ENCODE results near the gene FGF1.
A peak's percentile ranks its signal among the peaks of the same experiment; 100 is the strongest.

FGF1 gene

DNA sequence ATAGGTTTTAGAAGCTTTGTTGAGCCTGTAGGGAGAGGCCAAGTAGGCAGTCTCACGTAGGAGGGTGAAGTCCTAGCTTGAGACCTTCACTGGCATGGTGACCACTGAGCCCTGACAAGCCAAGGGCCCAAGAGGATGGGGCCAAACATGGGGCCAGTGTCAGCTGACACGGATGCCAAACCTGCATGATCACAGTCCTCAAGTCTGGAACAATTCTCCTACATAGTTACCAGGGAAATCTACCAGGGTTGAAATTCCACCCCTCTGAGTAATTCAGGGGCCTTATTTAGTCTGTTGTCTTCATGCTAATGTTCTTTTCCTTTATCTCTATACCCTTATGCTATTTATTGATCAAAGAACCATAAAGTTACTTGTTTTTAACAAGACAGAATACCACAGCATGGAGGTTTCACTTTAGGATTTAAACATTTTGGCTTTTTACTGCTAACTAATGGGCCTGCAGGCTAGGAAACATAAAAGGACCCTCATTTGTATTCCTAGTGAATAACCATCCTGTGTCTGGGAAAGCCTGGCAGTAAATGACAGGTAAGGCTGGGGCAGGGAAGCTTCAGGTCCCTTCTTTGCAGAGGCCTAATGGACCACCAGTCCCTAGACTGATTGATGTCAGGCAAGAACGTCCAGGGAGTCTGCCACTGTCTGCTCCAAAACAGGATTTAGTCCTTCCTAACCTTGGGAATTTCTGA lies 140.8 kb downstream of the FGF1 start:
- Histone ChIP-seq H2AFZ (ENCODE audit: low read depth, low read length) (no peak overlapping the region), H3K23ac (ENCODE audit: low read length in 2 of 2) (no peak overlapping the region), H3K18ac (ENCODE audit: low read depth in 1 of 2, low read length in 2 of 2) (peak overlapping the region; percentile 63 to 84), H3K4me3 (ENCODE audit: insufficient read depth in 1 of 2, low read depth in 1 of 2, low read length in 2 of 2) (no peak overlapping the region), H3K4ac (ENCODE audit: low read depth in 1 of 2, low read length in 2 of 2) (peak overlapping the region; percentile 54 to 83), H3K79me1 (replicated peaks; ENCODE audit: low read length, poor library complexity, severe bottlenecking) (no peaks in the 10 kb centered on the region), H4K8ac (ENCODE audit: low read length) (peak overlapping the region; percentile 33), H2BK15ac (ENCODE audit: low read depth, poor library complexity, severe bottlenecking) (no peak overlapping the region), H3K36me3 (ENCODE audit: control insufficient read depth in 1 of 2, insufficient read depth in 2 of 2, low read depth in 1 of 2, low read length in 2 of 2) (no peaks in the 10 kb centered on the region), H3K27me3 (ENCODE audit: control insufficient read depth in 1 of 2, insufficient read depth in 1 of 2, low read length in 2 of 2) (no peaks in the 10 kb centered on the region), H2BK5ac (ENCODE audit: low read depth, low read length, poor library complexity, severe bottlenecking) (peak overlapping the region; percentile 5), H3K9me3 (ENCODE audit: control insufficient read depth, low read length) (no peaks in the 10 kb centered on the region), H3K27ac (ENCODE audit: low read length, poor library complexity, severe bottlenecking) (no peak overlapping the region), H3K4me2 (ENCODE audit: low read length, poor library complexity, severe bottlenecking) (no peak overlapping the region), H2BK120ac (ENCODE audit: low read depth, low read length) (peak overlapping the region; percentile 78), H3K9ac (ENCODE audit: low read length) (no peak overlapping the region), H3K4me1 (ENCODE audit: control insufficient read depth, insufficient read depth, low read depth, low read length) (peaks cover 6% of the 10 kb centered on the region), H2BK12ac (ENCODE audit: low read length in 2 of 2) (peak overlapping the region; percentile 65 to 76), H3K14ac (ENCODE audit: low read length in 2 of 2) (no peak overlapping the region), H4K91ac (ENCODE audit: low read length) (peak overlapping the region; percentile 74), H2AK5ac (ENCODE audit: low read length, severe bottlenecking) (no peak overlapping the region)
- 54% methylated on average over 3 of the region's 3 CpGs for WGBS
- peak; percentile 74 for DNase-seq

DNA sequence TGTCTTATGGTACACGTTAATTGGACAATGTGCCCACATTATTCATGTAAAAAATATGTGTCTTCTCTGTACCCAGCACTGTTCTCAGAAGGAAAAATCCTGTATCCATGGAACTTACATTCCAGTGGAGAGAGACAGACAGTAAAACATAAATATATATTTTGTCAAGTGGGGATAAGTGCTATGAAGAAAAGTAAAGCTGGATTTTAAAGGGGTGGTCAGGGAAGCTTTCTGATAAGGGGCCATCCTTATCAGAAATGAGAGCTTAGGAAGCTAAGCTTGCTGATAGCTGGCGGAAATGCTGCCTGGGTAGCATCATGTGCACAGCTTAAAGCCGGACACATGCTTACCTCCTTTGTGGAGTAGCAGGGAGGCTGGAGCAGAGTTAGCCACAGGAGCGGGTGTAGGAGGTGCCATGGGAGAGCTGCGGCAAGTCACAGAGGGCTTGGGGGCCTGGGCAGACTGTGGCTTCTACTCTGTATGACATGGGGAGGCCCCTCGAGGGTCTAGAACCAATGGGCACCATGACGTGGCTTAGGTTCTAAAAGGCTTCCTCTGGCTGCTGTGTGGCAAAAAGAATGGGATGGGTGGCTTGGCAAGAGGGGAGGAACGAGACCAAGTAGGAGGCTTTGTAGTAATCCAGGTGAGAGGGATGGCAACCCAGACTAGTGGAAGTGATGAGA lies 141.7 kb downstream of the FGF1 start:
- Histone ChIP-seq H2BK120ac (ENCODE audit: low read depth, low read length) (peak overlapping the region; percentile 55), H3K18ac (ENCODE audit: low read depth in 1 of 2, low read length in 2 of 2) (peak overlapping the region; percentile 49 to 64), H2AFZ (ENCODE audit: low read depth, low read length) (no peak overlapping the region), H4K8ac (ENCODE audit: low read length) (peak overlapping the region; percentile 79), H2BK5ac (ENCODE audit: low read depth, low read length, poor library complexity, severe bottlenecking) (no peak overlapping the region), H4K91ac (ENCODE audit: low read length) (peak overlapping the region; percentile 74), H3K4me3 (ENCODE audit: insufficient read depth in 1 of 2, low read depth in 1 of 2, low read length in 2 of 2) (no peak overlapping the region), H3K23ac (ENCODE audit: low read length in 2 of 2) (peak overlapping the region in 1 of 2 experiments; percentile 75), H3K4me1 (ENCODE audit: control insufficient read depth, insufficient read depth, low read depth, low read length) (peaks cover 8% of the 10 kb centered on the region), H3K27ac (ENCODE audit: low read length, poor library complexity, severe bottlenecking) (no peak overlapping the region), H3K9me3 (ENCODE audit: control insufficient read depth, low read length) (no peaks in the 10 kb centered on the region), H3K79me1 (replicated peaks; ENCODE audit: low read length, poor library complexity, severe bottlenecking) (no peaks in the 10 kb centered on the region), H3K4ac (ENCODE audit: low read depth in 1 of 2, low read length in 2 of 2) (peak overlapping the region; percentile 8 to 83), H2BK12ac (ENCODE audit: low read length in 2 of 2) (peak overlapping the region; percentile 47 to 75), H2AK5ac (ENCODE audit: low read length, severe bottlenecking) (peak overlapping the region; percentile 59), H3K4me2 (ENCODE audit: low read length, poor library complexity, severe bottlenecking) (no peak overlapping the region), H3K14ac (ENCODE audit: low read length in 2 of 2) (peak overlapping the region in 1 of 2 experiments; percentile 26), H3K27me3 (ENCODE audit: control insufficient read depth in 1 of 2, insufficient read depth in 1 of 2, low read length in 2 of 2) (no peaks in the 10 kb centered on the region), H3K36me3 (ENCODE audit: control insufficient read depth in 1 of 2, insufficient read depth in 2 of 2, low read depth in 1 of 2, low read length in 2 of 2) (no peaks in the 10 kb centered on the region), H3K9ac (ENCODE audit: low read length) (no peak overlapping the region), H2BK15ac (ENCODE audit: low read depth, poor library complexity, severe bottlenecking) (no peak overlapping the region)
- peak; percentile 62 for DNase-seq
- whole genome bisulfite sequencing, result 72% methylated on average over 7 of the region's 8 CpGs

DNA sequence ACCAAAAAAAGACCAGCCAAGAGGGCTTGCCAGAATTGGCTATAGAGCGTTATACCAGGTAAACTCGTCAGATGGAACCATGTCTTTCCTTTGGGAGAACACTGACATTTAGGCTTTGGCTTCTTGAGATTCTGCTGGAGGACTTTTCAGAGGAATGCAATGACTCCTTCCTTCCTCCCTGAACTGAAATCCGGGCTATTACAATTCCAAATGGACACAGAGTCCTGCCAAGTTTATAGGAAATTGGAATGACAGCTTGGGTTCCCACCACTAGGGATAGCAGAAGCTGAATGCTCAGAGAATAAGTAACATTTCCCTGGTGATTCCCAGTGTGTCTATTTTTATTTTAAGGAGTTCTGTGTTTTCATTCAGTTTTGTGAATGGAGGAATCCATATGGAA lies 143.0 kb downstream of the FGF1 start:
- Histone ChIP-seq H3K36me3 (ENCODE audit: control insufficient read depth in 1 of 2, insufficient read depth in 2 of 2, low read depth in 1 of 2, low read length in 2 of 2) (no peaks in the 10 kb centered on the region), H3K27ac (ENCODE audit: low read length, poor library complexity, severe bottlenecking) (no peak overlapping the region), H3K9ac (ENCODE audit: low read length) (peak overlapping the region; percentile 16), H3K23ac (ENCODE audit: low read length in 2 of 2) (no peak overlapping the region), H4K91ac (ENCODE audit: low read length) (peak overlapping the region; percentile 59), H3K9me3 (ENCODE audit: control insufficient read depth, low read length) (no peaks in the 10 kb centered on the region), H3K4me2 (ENCODE audit: low read length, poor library complexity, severe bottlenecking) (no peak overlapping the region), H2AFZ (ENCODE audit: low read depth, low read length) (no peak overlapping the region), H3K79me1 (replicated peaks; ENCODE audit: low read length, poor library complexity, severe bottlenecking) (no peaks in the 10 kb centered on the region), H3K4ac (ENCODE audit: low read depth in 1 of 2, low read length in 2 of 2) (peak overlapping the region in 1 of 2 experiments; percentile 24), H2BK12ac (ENCODE audit: low read length in 2 of 2) (peak overlapping the region; percentile 38 to 65), H3K4me1 (ENCODE audit: control insufficient read depth, insufficient read depth, low read depth, low read length) (peaks cover 8% of the 10 kb centered on the region), H2BK15ac (ENCODE audit: low read depth, poor library complexity, severe bottlenecking) (no peak overlapping the region), H4K8ac (ENCODE audit: low read length) (no peak overlapping the region), H3K14ac (ENCODE audit: low read length in 2 of 2) (no peak overlapping the region), H3K27me3 (ENCODE audit: control insufficient read depth in 1 of 2, insufficient read depth in 1 of 2, low read length in 2 of 2) (no peaks in the 10 kb centered on the region), H2BK5ac (ENCODE audit: low read depth, low read length, poor library complexity, severe bottlenecking) (no peak overlapping the region), H2AK5ac (ENCODE audit: low read length, severe bottlenecking) (no peak overlapping the region), H2BK120ac (ENCODE audit: low read depth, low read length) (peak overlapping the region; percentile 13), H3K4me3 (ENCODE audit: insufficient read depth in 1 of 2, low read depth in 1 of 2, low read length in 2 of 2) (no peak overlapping the region), H3K18ac (ENCODE audit: low read depth in 1 of 2, low read length in 2 of 2) (peak overlapping the region; percentile 11 to 57)
- 57% methylated on average over 3 of the region's 3 CpGs for WGBS
- peak; percentile 67 for DNase-seq
